ENCODE measurements around the gene TMEM123. TPM values are rescaled to one million over a fixed set of nuclear protein-coding genes. Genes with fewer than 3 reads are reported as not detected.

The TMEM123 gene
- total RNA-seq, 1 experiment from 2014 or later, result 214 TPM

GRCh38 chr11:102422817-102423712 lies 29.5 kb downstream of the TMEM123 start:
- intact Hi-C loops (cut with micrococcal nuclease; ENCODE audit: unreplicated experiment), result no loop called here
- Histone ChIP-seq H3K27me3 (replicated peaks; ENCODE audit: insufficient read depth, low read depth, low read length, poor library complexity) (no peaks in the 10 kb centered on the region), H3K4me3 (ENCODE audit: low read depth, low read length, poor library complexity, severe bottlenecking) (no peak overlapping the region), H3K9me3 (ENCODE audit: low read depth, low read length, poor library complexity, severe bottlenecking) (peaks cover 2% of the 10 kb centered on the region), H3K36me3 (ENCODE audit: insufficient read depth, low read length, poor library complexity, severe bottlenecking) (no peaks in the 10 kb centered on the region), H3K27ac (ENCODE audit: low read depth, low read length, poor library complexity, severe bottlenecking) (no peak overlapping the region), H3K4me1 (ENCODE audit: insufficient read depth, low read length, poor library complexity, severe bottlenecking) (peaks cover 31% of the 10 kb centered on the region)
- POLR2A ChIA-PET (ENCODE audit: low non-redundant PET), result no interaction called here
- no TSS peak for BruUV-seq (replicated peaks)
- CTCF ChIA-PET, result no interaction called here
- no peak for DNase-seq (ENCODE audit: low spot score)
- no peak for TF ChIP-seq EZH2 (IDR thresholded peaks at IDR 0.05; ENCODE audit: borderline replicate concordance, low read depth, low read length, poor library complexity, severe bottlenecking)
- no peak for TF ChIP-seq CTCF (conservative IDR thresholded peaks at IDR 0.05; ENCODE audit: low read depth, low read length)

GRCh38 chr11:102421261-102421660 lies 31.3 kb downstream of the TMEM123 start:
- ChIA-PET POLR2A (ENCODE audit: low non-redundant PET) (no interaction called here), CTCF (no interaction called here)
- DNase-seq (ENCODE audit: low spot score), result no peak
- Histone ChIP-seq H3K9me3 (ENCODE audit: low read depth, low read length, poor library complexity, severe bottlenecking) (peaks cover 16% of the 10 kb centered on the region), H3K4me3 (ENCODE audit: low read depth, low read length, poor library complexity, severe bottlenecking) (no peak overlapping the region), H3K36me3 (ENCODE audit: insufficient read depth, low read length, poor library complexity, severe bottlenecking) (no peaks in the 10 kb centered on the region), H3K4me1 (ENCODE audit: insufficient read depth, low read length, poor library complexity, severe bottlenecking) (peaks cover 26% of the 10 kb centered on the region), H3K27ac (ENCODE audit: low read depth, low read length, poor library complexity, severe bottlenecking) (no peak overlapping the region), H3K27me3 (replicated peaks; ENCODE audit: insufficient read depth, low read depth, low read length, poor library complexity) (no peaks in the 10 kb centered on the region)
- TF ChIP-seq EZH2 (IDR thresholded peaks at IDR 0.05; ENCODE audit: borderline replicate concordance, low read depth, low read length, poor library complexity, severe bottlenecking), result no peak
- TF ChIP-seq CTCF (conservative IDR thresholded peaks at IDR 0.05; ENCODE audit: low read depth, low read length), result no peak
- intact Hi-C loops (cut with micrococcal nuclease; ENCODE audit: unreplicated experiment), result no loop called here
- no TSS peak for BruUV-seq (replicated peaks)

- Histone ChIP-seq H3K27me3 (replicated peaks; ENCODE audit: insufficient read depth, low read depth, low read length, poor library complexity) (no peaks in the 10 kb centered on the region), H3K9me3 (ENCODE audit: low read depth, low read length, poor library complexity, severe bottlenecking) (peaks cover 16% of the 10 kb centered on the region), H3K4me3 (ENCODE audit: low read depth, low read length, poor library complexity, severe bottlenecking) (no peak overlapping the region), H3K27ac (ENCODE audit: low read depth, low read length, poor library complexity, severe bottlenecking) (peak overlapping the region; percentile 5), H3K4me1 (ENCODE audit: insufficient read depth, low read length, poor library complexity, severe bottlenecking) (peaks cover 20% of the 10 kb centered on the region), H3K36me3 (ENCODE audit: insufficient read depth, low read length, poor library complexity, severe bottlenecking) (no peaks in the 10 kb centered on the region)
- no peak for DNase-seq (ENCODE audit: low spot score)
- CTCF ChIA-PET, result no interaction called here
- intact Hi-C loops (cut with micrococcal nuclease; ENCODE audit: unreplicated experiment), result no loop called here
- POLR2A ChIA-PET (ENCODE audit: low non-redundant PET), result no interaction called here
- BruUV-seq (replicated peaks), result no TSS peak
- no peak for TF ChIP-seq CTCF (conservative IDR thresholded peaks at IDR 0.05; ENCODE audit: low read depth, low read length)
- no peak for TF ChIP-seq EZH2 (IDR thresholded peaks at IDR 0.05; ENCODE audit: borderline replicate concordance, low read depth, low read length, poor library complexity, severe bottlenecking)
Measured at GRCh38 chr11:102420547-102420946, 32.0 kb downstream of the TMEM123 start.

All from A673 (cell line).